NCI-H146 treated with DMSO at 0.1 percent for 48 hours (cell line): ENCODE measurements around the gene EVC.
"Not testable (repeated sequence)": the region's sequence is repeated elsewhere in the genome, so short reads cannot be mapped to it uniquely, and the experiment has no call there.

ENCODE experiments used
- DNase-seq: peaks from one replicate; lab custom pipeline; 2025; ENCODE audit not compliant: unreplicated experiment; lab: John Stamatoyannopoulos, UW

EVC gene

DNA sequence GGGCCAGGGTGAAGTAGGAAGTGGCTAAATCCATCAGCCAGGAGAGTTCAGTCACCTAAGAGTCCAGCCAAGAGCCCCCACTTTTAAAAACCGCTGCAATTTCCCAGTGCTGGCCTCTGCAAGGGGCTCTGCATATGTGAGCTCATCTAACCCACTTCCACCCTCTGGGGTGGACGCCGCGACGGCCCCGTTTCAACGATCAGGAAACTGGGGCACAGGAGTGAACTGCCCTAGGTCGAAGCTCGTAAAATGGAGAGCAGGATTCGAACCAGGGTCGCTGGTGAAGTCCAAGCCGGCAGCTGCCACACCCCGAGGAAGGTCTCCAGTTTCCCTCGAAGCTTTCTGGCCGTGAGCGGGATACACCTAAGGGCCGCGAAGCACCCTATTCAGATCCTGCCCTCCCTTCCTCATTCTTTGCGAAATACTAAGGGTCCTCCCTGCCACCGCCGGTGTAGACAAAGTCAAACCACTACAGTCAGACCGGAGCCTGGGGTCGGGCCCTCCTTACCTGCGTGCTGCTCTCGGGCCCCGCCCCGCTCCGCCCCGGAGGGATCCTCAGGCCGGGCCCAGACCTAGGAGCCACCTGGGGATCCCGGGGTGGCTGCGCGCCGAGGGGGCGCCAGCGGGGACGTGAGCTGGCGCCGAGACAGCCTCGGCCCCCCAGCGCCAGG is 3.1 kb upstream of the EVC start:
- DNase-seq: no peak

DNA sequence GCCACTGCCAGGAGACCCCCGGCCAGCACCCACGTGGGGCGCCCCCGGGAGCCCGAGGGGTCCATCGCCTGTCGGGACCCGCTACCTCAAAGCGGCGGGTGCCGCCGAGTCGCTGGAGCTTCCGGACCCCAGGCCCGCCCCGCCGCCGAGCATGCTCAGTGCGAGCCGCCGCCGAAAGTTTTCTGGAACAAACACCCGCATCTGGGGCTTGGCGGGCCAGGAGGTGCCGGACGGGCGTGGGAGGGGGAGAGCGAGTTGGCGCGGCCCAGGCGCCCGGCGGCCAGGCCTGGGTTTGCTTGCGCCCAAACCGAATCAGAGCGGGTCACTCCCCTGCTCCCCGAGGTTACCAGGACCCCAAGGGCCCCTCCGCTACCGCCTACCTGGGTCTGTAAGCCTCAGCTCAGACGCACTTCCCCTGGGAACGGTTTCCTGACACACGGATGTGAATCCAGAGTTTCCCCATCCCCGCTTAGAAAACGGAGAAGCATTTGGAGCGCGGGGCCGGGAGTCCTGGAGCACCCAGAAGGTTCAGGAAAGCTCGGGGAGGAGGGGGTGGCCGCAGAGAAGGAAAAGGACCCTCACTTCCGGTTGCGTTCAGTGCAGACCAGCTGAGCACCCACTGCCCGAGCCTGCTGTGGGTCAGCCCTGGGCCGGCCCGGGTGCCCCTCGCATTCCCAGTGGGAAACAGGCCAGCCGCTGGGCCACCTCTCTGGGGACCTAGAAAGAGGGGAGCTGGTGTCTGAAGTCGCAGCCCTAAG is 2.4 kb upstream of the EVC start, which contains the start of gene EVC2:
EVC2 (minus strand) TSS at position 111 of the 758 bp plus-strand sequence; CDS start at position 65, 46 bp downstream.
- DNase-seq: no peak

DNA sequence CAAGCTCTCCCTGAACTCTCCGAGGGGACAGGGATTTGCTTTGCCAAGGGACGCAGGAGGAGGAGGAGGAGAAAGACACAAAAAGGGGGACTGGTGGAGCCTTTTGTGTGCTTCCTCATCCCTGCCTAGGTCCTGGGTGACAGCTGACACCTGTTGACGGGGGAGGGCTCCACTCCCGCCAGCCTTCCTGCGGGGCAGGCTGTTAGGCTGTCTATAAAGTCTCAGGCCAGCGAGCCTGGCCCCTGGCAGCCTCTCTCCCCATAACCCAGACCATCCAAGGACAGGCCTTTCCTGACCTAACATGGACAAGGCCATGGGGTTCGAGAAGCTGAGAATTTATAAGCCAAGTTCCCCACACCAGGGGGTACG is 1.8 kb upstream of the EVC start:
- no peak for DNase-seq

DNA sequence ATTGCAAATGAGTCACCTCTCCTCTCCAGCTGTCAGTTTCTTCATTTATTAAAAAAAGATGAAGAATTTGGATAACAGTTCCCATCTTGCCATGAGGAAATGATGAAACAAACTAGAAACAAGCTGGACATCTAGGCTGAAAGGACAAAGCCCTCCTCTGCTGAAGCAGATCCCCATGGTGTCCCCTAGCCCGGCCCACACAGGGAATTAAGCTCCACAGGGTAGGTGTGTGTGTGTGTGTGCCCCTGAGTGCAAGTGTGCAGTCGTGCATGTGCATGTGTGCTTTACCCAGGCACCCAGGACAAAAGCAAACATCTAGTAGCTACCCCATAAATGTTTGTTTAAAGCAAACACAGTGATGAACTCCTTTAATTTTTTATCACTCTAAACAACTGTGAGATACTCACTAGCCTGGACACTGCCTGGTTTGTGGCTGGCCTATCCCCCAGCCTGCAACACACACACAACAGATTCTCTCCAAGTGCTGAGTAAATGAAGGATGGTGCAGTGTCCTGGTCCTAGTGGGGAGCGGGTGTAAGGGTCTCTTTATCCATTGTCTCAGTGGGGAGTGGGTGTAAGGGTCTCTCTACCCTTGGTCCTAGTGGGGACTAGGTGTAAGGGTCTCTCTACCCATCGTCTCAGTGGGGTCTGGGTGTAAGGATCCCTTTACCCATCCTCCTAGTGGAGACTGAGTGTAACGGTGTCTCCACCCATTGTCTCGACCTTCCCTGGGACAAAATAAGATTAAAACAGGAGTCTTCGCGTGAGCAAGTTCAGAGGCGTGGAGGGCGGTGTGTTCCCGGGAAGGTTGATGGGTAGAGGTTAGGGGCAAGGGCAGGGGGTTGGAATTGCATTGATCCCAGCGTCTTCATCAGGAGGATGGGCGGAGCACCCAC is 688 bp upstream of the EVC start:
- DNase-seq: no peak

DNA sequence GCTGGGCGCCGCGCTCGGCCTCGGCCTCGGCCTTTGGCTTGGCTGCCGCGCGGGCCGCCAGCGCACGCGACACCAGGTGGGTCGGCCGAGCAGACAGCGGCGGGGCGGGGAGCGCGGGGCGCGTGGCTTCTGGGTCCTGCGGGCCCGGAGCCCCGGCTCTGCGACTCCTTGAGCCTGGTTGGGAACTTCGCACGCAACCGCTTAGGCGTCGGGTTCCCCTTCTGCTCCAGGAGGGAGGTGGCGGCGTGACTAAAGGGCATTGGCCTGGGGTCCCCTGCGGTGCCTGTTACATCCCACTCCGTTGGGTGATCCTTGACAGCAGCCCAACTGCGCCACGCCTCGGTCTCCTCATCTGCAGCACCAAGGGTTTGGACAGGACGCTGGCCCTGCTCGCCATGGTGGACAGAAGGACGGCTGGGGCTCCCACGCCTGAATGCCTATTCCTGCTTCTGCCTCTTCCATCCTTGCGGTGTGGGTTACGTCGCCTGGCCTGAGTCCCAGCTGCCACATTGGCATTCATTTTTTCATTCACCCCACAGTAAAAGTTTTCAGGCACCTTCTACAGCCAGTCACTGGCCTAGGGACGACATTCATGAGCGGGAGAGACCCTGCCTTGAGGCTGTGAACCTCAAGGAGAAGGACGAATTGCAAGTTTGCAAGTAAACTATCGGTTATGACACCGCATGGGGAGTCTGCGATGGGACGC is 631 bp downstream of the EVC start:
- DNase-seq: no peak

DNA sequence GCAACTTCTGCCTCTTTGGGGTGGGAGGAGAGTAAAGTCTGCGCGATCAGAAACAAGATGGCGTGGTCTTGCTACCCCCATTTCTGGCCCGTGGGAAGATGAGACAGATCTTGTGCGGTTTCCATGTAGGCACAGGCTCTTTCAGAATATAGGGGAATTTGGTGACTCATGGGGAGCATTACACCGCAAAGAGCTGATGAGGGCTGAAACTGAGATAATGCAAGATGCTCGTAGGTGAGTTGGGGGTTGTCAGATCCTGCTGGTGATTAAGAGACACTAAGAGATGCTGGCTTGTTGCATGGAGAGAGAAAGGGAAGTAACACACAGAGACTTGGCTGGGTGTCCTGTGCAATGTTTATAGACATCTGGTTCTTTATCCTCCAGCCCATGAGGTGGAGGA is 1.5 kb downstream of the EVC start:
- DNase-seq: no peak

DNA sequence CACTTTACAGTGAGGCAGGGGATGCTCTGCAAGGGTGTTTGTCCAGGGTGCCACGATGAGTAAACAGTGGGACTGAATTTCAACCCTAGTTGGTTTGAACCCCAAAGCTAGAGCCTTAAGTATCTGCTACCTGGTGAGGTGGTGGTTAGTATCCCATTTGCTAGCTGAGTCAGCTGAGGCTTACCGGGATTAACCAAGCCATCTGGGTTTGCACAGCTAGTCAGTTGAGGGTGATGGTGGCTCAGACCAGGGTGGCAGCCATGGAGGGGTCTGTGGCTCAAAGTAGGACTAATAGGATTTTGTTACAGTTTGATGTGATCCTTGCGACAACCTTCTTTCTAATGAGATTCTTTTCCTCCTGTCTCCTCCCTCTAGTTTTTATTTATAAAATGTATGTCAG is 1.9 kb downstream of the EVC start:
- no peak for DNase-seq

DNA sequence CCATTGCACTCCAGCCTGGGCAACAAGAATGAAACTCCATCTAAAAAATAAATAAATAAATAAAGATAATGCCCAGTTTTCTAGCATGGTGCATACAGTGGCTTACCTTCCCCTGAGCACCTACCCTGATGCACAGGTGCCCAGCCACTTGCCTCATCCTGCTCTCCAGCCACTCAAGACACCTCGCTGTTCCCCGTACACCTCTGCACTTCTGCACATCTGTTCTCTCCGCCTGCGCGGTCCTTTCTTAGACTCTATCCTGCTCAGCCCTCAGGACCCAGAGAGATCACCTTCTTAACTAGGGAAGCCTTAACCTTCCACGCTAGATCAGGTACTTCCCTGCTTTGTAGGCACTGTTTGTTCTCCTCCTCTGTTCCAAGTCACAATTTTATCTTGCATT is 2.9 kb downstream of the EVC start:
- no peak for DNase-seq

DNA sequence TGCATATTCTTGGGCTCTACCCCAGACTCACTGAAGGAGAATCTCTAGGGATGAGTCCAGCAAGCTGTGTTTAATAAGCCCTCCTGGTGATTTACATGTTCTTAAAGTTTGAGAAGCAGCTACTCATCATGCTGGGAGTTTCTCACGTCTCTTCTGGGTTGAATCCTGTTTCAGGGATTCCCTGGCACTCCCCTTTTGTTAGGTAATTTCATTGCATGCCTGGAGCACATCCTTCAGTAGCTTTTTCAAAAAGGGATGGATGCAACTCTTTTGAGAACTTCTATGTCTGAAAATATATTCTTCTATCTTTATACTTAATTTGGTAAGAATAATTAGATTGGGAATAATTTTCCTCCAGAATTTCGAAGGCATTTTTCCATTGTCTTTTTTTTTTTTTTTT is 4.4 kb downstream of the EVC start:
- no peak for DNase-seq

DNA sequence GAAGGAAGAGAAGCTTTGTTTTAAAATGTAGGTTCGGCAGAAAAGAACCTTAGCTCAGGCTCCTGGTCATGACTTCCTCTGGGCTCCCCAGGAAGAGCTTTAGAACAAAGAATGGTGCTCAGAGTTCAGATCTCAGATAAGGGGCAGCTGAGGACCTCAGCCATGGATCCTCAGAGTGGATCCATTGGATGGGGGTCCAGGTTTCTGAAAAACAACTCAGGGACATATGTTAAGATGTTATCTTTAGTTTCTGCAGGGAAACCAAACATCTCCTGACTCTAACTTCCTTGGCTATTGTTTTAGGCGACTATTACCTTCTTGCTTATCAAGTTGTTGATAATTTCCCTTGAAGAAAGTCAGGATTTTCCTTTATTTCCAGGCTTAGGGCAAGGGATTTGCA is 5.4 kb downstream of the EVC start:
- no peak for DNase-seq

DNA sequence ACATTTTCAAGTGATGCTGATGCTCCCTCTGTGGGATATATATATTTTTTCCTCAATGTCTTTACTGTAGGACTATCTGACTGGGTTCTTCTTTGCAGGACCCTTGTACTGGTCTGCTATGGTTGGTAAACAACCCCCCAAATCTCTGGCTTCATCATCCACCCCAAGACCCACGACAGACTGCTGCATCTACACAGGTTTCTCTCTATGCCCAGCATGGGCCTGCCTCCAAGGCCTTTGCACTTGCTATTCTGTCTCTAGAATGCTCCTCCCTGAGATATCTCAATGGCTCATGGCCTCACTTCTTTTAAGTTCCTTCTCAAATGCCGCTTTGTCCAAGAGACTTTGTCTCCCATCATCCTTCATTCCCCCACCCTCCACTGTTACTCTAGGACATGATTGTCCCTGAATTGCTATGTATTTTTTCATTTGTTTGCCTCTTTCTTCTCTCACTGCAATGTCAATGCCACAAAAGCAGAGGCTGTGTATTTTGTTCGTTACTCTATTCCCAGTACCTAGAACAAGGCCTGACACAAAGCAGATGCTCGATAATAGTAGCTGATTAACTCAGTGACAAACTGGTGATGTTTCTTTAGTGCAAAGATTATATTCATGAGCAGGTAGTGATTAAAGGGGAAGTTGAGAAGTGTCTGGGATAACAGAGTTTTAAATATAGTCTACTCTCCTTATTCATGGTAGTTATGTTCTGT is 6.6 kb downstream of the EVC start:
- DNase-seq: no peak

DNA sequence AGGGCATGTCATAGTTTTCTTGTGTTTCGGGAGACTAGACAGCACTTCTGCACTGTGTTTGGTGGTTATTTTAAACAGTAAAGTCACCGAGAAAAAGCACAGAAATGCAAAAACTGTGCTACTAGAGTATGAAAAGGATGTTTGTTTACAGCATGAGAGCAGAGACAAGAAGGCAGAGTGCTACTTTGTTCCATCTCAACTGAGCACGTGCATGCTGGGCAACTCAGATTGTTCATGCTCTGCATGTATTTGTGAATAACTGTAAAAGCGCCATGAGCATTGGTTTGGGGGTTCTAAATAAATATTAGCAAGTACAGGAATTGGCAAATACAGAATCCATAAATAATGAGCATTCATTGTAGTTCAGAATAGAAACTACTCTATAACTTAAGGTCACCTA is 7.4 kb downstream of the EVC start:
- no peak for DNase-seq

DNA sequence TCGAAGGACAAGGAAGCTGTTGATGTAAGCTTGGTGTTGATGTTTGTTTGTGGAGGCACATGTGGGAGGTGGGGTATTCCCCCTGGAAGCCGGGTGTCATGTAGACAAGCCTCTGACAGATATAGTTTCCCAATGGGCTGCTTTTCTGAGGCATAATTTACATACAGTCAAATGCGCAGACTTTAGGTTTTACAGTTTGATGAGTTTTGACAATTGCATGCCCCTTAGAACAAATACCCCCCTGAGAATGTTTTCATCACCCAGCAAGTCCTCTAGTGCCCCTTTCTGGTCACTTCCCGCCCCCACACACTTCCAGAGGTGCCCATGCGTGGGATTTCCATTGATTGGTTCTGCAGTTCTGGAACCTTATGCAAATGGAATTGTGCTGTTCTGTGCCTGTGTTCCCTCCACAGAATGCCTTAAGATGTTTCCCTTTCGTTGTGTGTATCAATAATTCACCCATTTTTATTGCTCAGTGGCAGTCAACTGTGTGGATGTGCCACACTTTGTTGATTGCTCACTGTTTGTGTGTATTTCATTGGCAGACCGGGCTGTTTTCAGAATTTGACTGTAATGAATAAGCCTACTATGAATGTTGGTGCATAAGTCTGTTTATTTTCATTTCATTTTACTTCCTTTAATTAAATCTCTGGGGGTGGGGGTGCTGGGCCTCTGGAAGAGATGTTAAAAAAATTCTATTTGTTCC is 8.5 kb downstream of the EVC start:
- no peak for DNase-seq

DNA sequence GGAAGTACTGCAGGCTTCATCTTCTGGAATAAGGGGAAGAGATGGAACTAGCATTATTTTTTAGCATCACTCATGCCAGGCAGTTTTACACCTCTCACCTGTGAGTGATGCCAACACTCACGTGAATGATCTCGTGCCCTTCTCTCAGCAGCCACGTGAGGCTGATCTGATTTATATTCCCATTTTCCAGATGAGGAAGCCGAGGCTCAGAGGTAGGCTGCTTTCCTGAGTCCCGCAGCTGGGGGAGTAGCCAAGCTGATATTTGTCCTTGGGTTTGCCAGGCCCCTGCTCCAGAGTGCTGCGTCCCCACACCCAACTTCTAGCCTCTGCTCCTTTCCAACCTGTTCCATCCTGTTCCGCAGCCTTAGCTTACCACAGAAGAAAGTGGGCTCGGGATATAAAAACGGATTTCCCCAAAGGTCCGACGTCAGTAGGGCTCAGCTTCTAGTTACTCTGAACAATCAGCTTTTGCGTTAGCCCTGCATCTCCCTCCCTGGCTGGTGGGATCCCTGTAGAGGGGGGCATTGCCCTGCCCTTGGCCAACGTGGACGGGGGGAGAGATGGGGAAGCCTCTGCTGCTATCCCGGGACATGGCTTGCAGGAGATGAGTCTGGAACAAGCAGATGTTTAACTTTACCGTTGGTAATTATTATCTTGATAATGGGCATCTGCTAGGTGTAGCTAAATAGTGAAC is 9.3 kb downstream of the EVC start:
- DNase-seq: no peak

DNA sequence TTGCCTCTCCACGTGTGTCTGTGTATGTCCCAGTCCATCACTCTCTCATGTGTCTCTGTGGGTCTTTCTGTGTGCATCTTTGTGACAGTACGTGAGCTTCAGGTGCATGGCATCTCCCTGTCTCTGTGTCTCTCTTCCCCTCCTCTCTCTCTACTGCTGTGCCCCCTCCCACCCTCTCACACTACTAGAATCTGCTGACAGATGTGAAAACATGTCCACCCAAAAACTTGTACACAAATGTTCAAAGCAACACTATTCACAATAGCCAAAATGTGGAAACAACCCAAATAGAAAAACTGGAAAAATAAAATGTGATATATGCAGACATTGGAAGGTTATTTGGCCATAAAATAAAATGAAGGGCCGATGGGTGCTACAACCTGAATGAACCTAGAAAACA is 10.0 kb downstream of the EVC start:
- DNase-seq: no peak

DNA sequence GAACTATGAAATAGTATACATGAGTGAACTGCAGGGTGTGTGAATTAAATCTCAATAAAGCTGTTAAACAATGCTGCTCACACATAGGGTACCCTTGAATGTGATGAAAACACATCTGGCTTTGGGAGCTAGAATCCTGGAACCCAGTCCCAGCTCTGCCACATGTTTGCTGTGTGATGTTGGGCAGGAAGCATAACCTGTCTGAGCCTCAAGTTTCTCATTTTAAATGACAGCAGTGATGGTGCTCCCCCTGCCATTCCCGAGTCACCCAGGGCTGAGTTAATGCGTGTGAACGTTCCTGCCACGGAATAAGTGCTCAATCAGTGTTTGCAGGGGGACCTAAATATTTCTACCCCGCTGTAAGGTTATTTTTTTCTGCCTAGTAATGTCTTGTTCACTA is 10.9 kb downstream of the EVC start:
- no peak for DNase-seq

DNA sequence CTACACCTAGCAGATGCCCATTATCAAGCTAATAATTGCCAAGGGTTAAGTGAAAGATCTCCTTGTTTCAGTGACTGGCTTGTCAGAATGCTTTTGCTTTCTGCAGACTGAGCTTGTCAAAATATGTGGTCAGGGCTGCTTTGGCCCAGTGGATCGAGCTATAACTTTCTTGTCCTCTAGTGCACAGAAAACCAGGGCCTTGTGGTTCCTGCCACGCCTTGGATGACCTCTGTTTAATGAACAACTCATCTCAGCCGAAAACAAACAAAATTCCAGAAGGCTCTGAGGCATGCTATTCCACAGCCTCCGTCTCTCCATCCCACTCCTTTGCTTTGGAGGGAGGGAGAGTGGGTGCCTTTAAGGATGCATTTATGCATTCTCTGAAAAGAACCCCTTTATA is 11.3 kb downstream of the EVC start:
- no peak for DNase-seq

DNA sequence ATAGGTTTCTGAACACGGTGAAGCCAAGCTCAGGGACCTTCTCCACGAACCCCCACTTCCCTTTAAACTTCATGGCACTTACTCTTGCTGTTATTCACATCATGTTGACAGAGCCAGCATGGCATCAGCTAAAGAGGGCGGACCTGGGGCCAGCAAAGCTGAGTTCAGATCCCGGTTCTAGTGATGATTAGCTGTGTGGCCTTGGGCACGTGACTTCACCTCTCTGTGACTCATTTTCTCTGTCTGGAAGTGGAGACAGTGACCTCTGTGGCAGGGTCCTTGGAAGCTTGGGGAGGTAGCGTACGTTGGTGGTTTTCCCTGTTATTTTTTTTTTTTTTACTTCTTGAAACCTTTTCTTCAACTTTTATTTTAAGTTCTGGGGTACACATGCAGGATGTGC is 13.4 kb downstream of the EVC start:
- no peak for DNase-seq

DNA sequence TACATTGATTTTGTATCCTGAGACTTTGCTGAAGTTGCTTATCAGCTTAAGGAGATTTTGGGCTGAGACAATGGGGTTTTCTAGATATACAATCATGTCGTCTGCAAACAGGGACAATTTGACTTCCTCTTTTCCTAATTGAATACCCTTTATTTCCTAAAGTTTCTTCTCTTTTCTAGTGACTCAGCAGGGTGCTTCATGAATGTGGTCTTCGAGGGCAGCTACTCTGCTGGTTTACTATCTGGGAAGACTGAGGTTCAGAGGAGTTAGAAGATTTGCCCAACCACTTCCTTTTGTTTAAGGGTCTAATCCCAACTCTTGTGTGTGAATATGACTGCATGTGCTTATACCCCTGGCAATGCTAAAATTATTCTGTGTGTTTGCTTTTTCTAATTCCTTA is 17.4 kb downstream of the EVC start:
- not testable (repeated sequence) for DNase-seq
